Right lobe of liver (tissue), 4 donors: Measurements from ENCODE around the gene DLG2.

Source experiments
- POLR2A ChIP-seq: fragments of 450-650 bp; IDR thresholded peaks from one replicate; pipeline ENCODE4 v1.6.1; 2017; ENCODE audit warnings: antibody characterized with exemption, mild to moderate bottlenecking
- TF ChIP-seq, protein P1 (sequence below), 4 donors: fragments of 200-600 bp in 3 of 4; fragments of 450-650 bp in 1 of 4; IDR thresholded peaks; one replicate each; pipeline versions ENCODE4 v1.5.1 to v1.8.0; 2016 to 2022; ENCODE audit warnings: antibody characterized with exemption in 4 of 4, mild to moderate bottlenecking in 2 of 4
- donor health status: DM: no; HTN: no; CAD: no.
- donor health status: DM: no; HTN: no; CAD: no.
- donor health status: DM: no; HTN: yes; CAD: no.

DNA sequence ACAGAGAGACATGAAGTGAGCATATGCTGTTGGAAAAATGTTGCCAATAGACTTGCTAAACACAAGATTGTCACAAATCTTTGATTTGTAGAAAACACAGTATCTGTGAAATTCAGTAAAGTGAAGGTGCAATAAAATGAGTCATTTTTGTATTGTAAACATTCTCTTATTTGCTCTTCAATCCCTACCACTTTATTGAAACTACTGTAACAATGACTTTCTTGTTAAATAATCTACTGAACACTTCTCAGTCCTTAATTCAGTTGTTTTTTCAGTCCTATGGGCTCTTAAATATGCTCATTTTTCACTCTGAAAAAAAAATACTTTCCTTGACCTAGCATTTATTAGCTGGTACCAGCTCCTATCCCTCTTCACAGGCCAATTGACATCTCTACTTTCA lies 531.9 kb downstream of the DLG2 start:
- TF ChIP-seq, protein P1, sequence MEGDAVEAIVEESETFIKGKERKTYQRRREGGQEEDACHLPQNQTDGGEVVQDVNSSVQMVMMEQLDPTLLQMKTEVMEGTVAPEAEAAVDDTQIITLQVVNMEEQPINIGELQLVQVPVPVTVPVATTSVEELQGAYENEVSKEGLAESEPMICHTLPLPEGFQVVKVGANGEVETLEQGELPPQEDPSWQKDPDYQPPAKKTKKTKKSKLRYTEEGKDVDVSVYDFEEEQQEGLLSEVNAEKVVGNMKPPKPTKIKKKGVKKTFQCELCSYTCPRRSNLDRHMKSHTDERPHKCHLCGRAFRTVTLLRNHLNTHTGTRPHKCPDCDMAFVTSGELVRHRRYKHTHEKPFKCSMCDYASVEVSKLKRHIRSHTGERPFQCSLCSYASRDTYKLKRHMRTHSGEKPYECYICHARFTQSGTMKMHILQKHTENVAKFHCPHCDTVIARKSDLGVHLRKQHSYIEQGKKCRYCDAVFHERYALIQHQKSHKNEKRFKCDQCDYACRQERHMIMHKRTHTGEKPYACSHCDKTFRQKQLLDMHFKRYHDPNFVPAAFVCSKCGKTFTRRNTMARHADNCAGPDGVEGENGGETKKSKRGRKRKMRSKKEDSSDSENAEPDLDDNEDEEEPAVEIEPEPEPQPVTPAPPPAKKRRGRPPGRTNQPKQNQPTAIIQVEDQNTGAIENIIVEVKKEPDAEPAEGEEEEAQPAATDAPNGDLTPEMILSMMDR (IDR thresholded peaks at IDR 0.05) = no peak
- no peak for TF ChIP-seq POLR2A
